ENCODE measurements around the gene SMDT1.

DNA sequence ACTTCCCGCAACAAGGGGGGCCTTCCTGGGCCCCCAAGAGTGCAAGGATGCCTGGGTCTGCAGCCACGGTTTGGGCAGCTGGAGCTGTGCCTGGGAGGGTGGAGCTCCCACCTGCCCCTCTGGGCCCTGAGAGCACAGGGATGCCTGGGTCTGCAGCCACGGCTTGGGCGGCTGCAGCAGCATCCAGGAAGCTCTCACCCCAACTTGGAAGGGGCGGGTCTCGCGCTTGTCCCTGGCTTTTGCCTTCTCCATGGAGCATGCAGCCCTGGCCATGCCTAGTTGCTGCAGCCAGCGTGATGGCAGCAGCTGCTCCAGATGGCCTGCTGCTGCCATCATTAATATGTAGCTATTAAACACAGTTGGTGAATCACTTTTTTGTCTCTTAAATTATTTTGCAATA lies 44.2 kb upstream of the SMDT1 start:
- no peak for TF ChIP-seq POLR2A (IDR thresholded peaks at IDR 0.05)
- TF ChIP-seq, protein P1, sequence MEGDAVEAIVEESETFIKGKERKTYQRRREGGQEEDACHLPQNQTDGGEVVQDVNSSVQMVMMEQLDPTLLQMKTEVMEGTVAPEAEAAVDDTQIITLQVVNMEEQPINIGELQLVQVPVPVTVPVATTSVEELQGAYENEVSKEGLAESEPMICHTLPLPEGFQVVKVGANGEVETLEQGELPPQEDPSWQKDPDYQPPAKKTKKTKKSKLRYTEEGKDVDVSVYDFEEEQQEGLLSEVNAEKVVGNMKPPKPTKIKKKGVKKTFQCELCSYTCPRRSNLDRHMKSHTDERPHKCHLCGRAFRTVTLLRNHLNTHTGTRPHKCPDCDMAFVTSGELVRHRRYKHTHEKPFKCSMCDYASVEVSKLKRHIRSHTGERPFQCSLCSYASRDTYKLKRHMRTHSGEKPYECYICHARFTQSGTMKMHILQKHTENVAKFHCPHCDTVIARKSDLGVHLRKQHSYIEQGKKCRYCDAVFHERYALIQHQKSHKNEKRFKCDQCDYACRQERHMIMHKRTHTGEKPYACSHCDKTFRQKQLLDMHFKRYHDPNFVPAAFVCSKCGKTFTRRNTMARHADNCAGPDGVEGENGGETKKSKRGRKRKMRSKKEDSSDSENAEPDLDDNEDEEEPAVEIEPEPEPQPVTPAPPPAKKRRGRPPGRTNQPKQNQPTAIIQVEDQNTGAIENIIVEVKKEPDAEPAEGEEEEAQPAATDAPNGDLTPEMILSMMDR (IDR thresholded peaks at IDR 0.05 in 8 of 11, conservative IDR thresholded peaks at IDR 0.05 in 3 of 11) = no peak
